SU-DHL-6 (cell line): Measurements from ENCODE around the gene RAP1A.

Experiments used
- EZH2phosphoT487 ChIP-seq: fragments of 200-600 bp; sonication (generic), shearing (Covaris generic); conservative IDR thresholded peaks from 2 replicates; pipeline ENCODE4 v1.6.1; 2018; ENCODE audit warnings: mild to moderate bottlenecking, antibody characterized with exemption, low read length, moderate library complexity, mixed read lengths
- TF ChIP-seq, protein P1 (sequence below): fragments of 200-600 bp; sonication (generic); IDR thresholded peaks from one replicate; pipeline ENCODE4 v1.5.1; 2017; ENCODE audit warnings: antibody characterized with exemption, mild to moderate bottlenecking, low read length, moderate library complexity; ENCODE audit not compliant: insufficient read depth, poor library complexity, severe bottlenecking

DNA sequence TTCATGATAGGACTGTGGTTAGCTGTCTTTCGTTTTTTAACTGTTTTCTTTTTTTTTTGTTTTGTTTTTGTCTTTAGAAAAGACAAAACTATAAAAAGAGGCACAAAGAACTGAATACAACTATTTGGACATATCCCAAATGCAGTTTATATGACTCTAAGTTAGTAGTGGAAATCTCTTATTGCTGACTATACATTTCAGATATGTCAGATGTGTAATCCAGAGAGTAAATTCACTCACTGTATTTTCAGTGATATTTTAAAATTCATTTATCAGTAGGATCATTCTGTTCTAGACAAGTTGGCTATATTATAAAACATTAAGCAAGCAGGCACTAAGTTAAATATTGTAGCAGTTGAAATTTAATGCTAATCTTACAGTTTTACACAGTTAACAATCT is 5.7 kb downstream of the RAP1A start:
- TF ChIP-seq, protein P1, sequence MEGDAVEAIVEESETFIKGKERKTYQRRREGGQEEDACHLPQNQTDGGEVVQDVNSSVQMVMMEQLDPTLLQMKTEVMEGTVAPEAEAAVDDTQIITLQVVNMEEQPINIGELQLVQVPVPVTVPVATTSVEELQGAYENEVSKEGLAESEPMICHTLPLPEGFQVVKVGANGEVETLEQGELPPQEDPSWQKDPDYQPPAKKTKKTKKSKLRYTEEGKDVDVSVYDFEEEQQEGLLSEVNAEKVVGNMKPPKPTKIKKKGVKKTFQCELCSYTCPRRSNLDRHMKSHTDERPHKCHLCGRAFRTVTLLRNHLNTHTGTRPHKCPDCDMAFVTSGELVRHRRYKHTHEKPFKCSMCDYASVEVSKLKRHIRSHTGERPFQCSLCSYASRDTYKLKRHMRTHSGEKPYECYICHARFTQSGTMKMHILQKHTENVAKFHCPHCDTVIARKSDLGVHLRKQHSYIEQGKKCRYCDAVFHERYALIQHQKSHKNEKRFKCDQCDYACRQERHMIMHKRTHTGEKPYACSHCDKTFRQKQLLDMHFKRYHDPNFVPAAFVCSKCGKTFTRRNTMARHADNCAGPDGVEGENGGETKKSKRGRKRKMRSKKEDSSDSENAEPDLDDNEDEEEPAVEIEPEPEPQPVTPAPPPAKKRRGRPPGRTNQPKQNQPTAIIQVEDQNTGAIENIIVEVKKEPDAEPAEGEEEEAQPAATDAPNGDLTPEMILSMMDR = no peak
- TF ChIP-seq EZH2phosphoT487 = no peak
